Measurements from ENCODE around the gene CPLANE2.
"Not testable (repeated sequence)": the region's sequence is repeated elsewhere in the genome, so short reads cannot be mapped to it uniquely, and the experiment has no call there.

Gene CPLANE2

GRCh38 chr1:16248603-16249516 lies 11.9 kb upstream of the CPLANE2 start:
- no peak for DNase-seq (ENCODE audit: low read depth)

GRCh38 chr1:16248007-16248436 lies 11.0 kb upstream of the CPLANE2 start:
- DNase-seq (ENCODE audit: low read depth): no peak

GRCh38 chr1:16247441-16247840 lies 10.5 kb upstream of the CPLANE2 start:
- DNase-seq (ENCODE audit: low read depth): no peak

- no peak for DNase-seq (ENCODE audit: low read depth)
Measured at GRCh38 chr1:16246961-16247360, 10.0 kb upstream of the CPLANE2 start.

- not testable (repeated sequence) for DNase-seq (ENCODE audit: low read depth)
Measured at GRCh38 chr1:16246239-16246638, 9.3 kb upstream of the CPLANE2 start.

GRCh38 chr1:16245476-16246196 lies 8.7 kb upstream of the CPLANE2 start:
- DNase-seq (ENCODE audit: low read depth): no peak

GRCh38 chr1:16244650-16245285 lies 7.8 kb upstream of the CPLANE2 start:
- no peak for DNase-seq (ENCODE audit: low read depth)

- DNase-seq (ENCODE audit: low read depth): peak; percentile 63
Measured at GRCh38 chr1:16243936-16244649, 7.1 kb upstream of the CPLANE2 start.

- no peak for DNase-seq (ENCODE audit: low read depth)
Measured at GRCh38 chr1:16243215-16243610, 6.2 kb upstream of the CPLANE2 start.

GRCh38 chr1:16242556-16243214 lies 5.7 kb upstream of the CPLANE2 start:
- DNase-seq (ENCODE audit: low read depth): no peak

GRCh38 chr1:16241221-16241708 lies 4.3 kb upstream of the CPLANE2 start:
- no peak for DNase-seq (ENCODE audit: low read depth)

GRCh38 chr1:16239972-16240491 lies 3.0 kb upstream of the CPLANE2 start:
- DNase-seq (ENCODE audit: low read depth): no peak

GRCh38 chr1:16237343-16237830 lies 404 bp upstream of the CPLANE2 start:
- DNase-seq (ENCODE audit: low read depth): no peak

GRCh38 chr1:16235944-16236510 lies 956 bp downstream of the CPLANE2 start:
- peak; percentile 37 for DNase-seq (ENCODE audit: low read depth)

GRCh38 chr1:16235347-16235746 lies 1.6 kb downstream of the CPLANE2 start:
- no peak for DNase-seq (ENCODE audit: low read depth)

- no peak for DNase-seq (ENCODE audit: low read depth)
Measured at GRCh38 chr1:16233431-16233830, 3.6 kb downstream of the CPLANE2 start.

GRCh38 chr1:16232316-16232710 lies 4.7 kb downstream of the CPLANE2 start:
- DNase-seq (ENCODE audit: low read depth): no peak

GRCh38 chr1:16231331-16232315 lies 5.4 kb downstream of the CPLANE2 start:
- no peak for DNase-seq (ENCODE audit: low read depth)

GRCh38 chr1:16230744-16231143 lies 6.2 kb downstream of the CPLANE2 start:
- no peak for DNase-seq (ENCODE audit: low read depth)

All from stimulated activated CD8-positive, alpha-beta memory T cell treated with anti-CD3 and anti-CD28 coated beads, Interleukin-12 subunit alpha, Interleukin-12 subunit beta, amount 100 ng/mL, for 1 hour (primary cell).